Mucosa of stomach (tissue), 1 donor: ENCODE data around the gene C15orf39.

Source experiments
- H3K27me3 ChIP-seq: one replicate; pipeline ENCODE4 v1.7.0; 2013; ENCODE audit warnings: mild to moderate bottlenecking, low read length; ENCODE audit not compliant: control insufficient read depth, insufficient read depth
- H3K36me3 ChIP-seq: one replicate; pipeline ENCODE4 v1.7.0; 2013; ENCODE audit warnings: low read length; ENCODE audit not compliant: control insufficient read depth, insufficient read depth
- H3K4me1 ChIP-seq: one replicate; pipeline ENCODE4 v1.7.0; 2013; ENCODE audit warnings: mild to moderate bottlenecking, low read length; ENCODE audit not compliant: control insufficient read depth, insufficient read depth
- H3K4me3 ChIP-seq: one replicate; pipeline ENCODE4 v1.7.0; 2013; ENCODE audit warnings: low read length
- H3K9ac ChIP-seq: one replicate; pipeline ENCODE4 v1.7.0; 2013; ENCODE audit warnings: mild to moderate bottlenecking, low read length, moderate library complexity
- H3K9me3 ChIP-seq: one replicate; pipeline ENCODE4 v1.7.0; 2013; ENCODE audit warnings: mild to moderate bottlenecking, low read length, moderate library complexity; ENCODE audit not compliant: control insufficient read depth
- donor health status: Pancreatic carcinoma.

Gene C15orf39

DNA sequence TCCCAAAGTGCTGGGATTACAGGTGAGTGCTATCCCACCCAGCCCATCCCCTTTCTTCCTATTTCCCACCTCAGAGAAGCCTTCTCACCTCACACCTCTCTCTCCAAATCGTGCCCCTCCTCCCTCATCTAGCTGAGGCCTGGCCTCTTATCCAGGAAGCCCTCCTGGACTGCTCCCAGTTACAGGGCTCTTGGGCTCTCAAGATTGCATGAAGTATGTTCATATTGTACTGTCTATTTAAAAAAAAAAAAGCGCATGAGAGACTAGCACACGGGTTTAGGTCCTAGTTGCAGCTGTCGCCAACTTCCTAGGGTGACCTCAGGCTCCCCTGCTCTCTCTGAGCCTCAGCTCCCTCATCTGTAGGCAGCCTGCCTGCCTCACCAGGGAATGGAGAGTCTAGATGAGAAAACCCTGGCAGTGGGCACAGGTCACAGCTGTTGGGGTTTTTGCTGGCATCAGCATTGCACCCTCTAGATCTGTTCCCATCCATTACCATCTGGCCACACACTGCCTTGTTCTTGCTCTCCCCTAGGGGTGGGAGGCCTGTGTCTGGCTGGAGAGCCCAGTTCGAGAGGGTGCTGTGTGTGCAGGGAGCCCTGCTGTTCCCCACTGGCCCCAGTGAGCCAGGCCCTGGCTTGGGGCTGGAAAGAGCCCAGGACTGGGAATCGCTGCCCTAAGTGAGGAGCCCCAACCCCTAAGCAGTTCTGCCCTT lies 24.2 kb upstream of the C15orf39 start:
- peaks cover 8% of the 10 kb centered on the region for H3K27me3 ChIP-seq
- H3K9ac ChIP-seq: peak overlapping the region; percentile 40

DNA sequence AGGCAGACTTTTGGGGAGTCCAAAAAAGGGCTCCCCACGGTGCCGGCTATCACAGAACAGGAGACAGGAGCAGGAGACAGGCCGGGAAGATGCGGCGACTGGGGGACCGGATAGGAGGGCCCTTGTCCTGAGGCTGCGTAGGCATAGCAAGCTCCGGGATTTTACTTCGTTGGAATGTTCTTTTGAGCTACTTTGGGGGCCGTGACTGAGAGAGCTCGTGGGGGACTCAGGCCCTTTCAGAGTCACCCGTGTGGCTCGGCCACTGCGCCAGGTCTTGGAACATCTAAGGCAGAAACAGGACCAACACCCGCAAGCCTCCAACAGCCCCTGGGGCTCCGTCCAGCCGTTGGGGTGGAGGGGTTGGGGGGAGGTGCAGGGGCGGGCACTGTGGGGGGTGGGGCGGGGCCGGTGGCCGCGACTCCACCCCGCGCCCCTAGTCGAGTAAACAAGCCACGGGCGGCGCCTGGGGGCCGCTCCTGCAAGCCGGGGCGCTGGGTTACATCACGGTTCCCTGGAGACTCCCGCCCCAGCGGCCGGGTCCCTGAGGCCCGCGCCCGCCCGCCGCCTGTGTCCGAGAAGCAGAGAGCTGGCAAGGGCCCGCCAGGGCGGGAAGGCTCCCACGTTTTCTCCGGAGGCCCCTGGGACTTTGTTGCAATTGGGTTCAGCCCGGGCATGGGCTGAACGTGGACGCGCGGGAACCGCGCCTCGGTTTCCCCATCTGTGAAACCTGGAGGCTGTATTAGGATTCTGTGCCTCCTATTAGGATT lies 23.3 kb upstream of the C15orf39 start:
- Histone ChIP-seq H3K9me3 (no peaks in the 10 kb centered on the region), H3K36me3 (no peaks in the 10 kb centered on the region), H3K27me3 (peaks cover 8% of the 10 kb centered on the region), H3K4me1 (peaks cover 70% of the 10 kb centered on the region), H3K4me3 (peak overlapping the region; percentile 25), H3K9ac (peak overlapping the region; percentile 66)

More for the DNA sequence above, 24.2 kb upstream of the C15orf39 start:
- Histone ChIP-seq H3K36me3 (no peaks in the 10 kb centered on the region), H3K9me3 (no peaks in the 10 kb centered on the region), H3K4me3 (no peak overlapping the region), H3K4me1 (peaks cover 67% of the 10 kb centered on the region)

- no peaks in the 10 kb centered on the region for H3K36me3 ChIP-seq
- H3K4me3 ChIP-seq: peak overlapping the region; percentile 25
- H3K9ac ChIP-seq: peak overlapping the region; percentile 66
- H3K4me1 ChIP-seq: peaks cover 70% of the 10 kb centered on the region
- H3K27me3 ChIP-seq: peaks cover 8% of the 10 kb centered on the region
- H3K9me3 ChIP-seq: no peaks in the 10 kb centered on the region
These were observed 22.5 kb upstream of the C15orf39 start for GRCh38 chr15:75178938-75179745.

DNA sequence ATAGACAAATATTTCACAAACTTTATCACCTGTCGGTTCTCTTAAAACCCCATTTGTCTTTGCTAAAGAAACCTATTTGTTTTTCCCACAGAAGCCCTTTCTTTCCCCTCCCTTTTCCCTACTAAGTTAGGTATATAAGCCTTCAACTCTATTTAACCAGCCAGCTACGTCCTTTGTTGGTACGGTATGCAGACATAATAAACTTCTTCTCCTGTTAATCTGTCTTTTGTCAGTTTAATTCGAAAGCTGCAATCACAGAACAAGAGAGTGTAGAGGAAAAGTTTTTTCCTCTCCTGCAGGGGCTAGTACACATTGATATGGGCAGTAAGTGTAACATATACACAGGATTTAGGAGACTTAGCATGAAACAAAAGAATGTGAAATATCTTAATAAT lies 21.9 kb upstream of the C15orf39 start:
- H3K4me3 ChIP-seq: no peak overlapping the region
- H3K9ac ChIP-seq: no peak overlapping the region
- H3K9me3 ChIP-seq: no peaks in the 10 kb centered on the region
- H3K4me1 ChIP-seq: peaks cover 70% of the 10 kb centered on the region
- H3K27me3 ChIP-seq: peaks cover 8% of the 10 kb centered on the region
- no peaks in the 10 kb centered on the region for H3K36me3 ChIP-seq

DNA sequence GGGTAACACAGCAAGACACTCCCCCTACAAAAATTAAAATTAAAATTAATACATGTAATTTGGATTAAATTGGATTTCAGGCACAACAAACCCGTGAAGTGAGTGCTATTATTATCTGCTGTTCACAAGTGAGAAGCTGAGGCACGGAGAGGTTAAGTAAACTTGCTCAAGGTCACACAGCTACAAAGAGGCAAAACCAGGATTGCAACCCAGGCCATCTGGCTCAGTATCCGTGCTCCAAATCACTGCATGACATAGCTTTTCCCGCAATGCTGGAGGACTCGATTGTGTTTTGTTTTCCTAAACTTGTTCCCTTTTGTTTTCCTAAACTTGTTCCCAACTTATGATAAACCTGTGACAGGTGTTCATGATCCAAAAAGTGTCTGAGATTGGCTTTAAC lies 19.9 kb upstream of the C15orf39 start:
- H3K4me1 ChIP-seq: peaks cover 55% of the 10 kb centered on the region

DNA sequence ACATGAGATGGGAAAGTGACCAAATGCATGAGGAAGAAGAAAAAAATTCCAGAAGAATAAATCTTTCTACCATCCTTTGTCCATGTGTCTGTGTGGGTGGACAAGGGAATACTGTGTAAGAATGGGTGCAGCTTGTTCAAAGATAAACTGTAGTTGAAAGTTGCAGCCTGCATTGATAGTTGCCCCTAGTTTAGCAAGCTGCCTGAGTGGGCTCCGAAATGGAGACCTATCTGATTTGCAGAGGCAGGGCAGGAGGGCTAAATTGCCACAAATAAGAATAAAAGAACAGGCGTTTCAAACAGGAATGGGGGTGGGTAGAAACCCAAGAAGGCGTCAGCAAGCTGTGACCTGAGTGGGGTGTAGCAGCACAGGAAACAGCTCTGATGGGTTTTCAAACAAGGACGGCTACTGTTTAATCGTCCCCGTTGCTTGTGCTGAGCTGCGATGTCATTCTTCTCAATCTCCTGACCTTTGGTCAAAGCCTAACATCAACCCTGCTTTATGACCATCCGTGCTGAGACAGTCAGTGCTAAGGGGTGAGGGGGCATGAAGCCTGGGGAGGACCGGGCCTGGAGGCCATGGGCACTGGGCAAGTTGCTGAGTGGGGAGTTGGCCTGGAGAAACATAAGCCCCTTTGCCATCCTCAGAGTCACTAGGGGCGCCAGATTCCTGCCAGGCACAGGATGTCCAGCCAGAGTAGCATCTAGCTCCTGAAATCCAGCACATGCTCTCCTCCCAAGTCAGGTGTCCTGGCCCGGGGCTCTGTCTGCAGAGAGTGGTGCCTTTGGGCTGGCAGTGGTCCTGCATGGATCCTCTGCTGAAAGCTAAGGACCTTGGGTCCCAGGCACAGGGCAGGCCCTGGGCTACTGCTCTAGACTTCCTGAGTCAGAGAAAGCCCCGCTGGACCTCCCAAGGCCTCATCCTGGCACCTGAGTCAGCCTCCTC lies 19.2 kb upstream of the C15orf39 start:
- H3K4me1 ChIP-seq: peaks cover 51% of the 10 kb centered on the region
- H3K36me3 ChIP-seq: no peaks in the 10 kb centered on the region
- H3K9ac ChIP-seq: no peak overlapping the region
- no peak overlapping the region for H3K4me3 ChIP-seq
- peaks cover 8% of the 10 kb centered on the region for H3K27me3 ChIP-seq
- no peaks in the 10 kb centered on the region for H3K9me3 ChIP-seq

More for the DNA sequence above, 19.9 kb upstream of the C15orf39 start:
- H3K9me3 ChIP-seq: no peaks in the 10 kb centered on the region
- no peaks in the 10 kb centered on the region for H3K36me3 ChIP-seq
- H3K4me3 ChIP-seq: no peak overlapping the region
- no peak overlapping the region for H3K9ac ChIP-seq
- H3K27me3 ChIP-seq: peaks cover 8% of the 10 kb centered on the region

GRCh38 chr15:75185271-75186029 lies 16.2 kb upstream of the C15orf39 start:
- Histone ChIP-seq H3K4me3 (no peak overlapping the region), H3K9me3 (no peaks in the 10 kb centered on the region), H3K27me3 (no peaks in the 10 kb centered on the region), H3K4me1 (peaks cover 23% of the 10 kb centered on the region), H3K9ac (no peak overlapping the region), H3K36me3 (no peaks in the 10 kb centered on the region)

DNA sequence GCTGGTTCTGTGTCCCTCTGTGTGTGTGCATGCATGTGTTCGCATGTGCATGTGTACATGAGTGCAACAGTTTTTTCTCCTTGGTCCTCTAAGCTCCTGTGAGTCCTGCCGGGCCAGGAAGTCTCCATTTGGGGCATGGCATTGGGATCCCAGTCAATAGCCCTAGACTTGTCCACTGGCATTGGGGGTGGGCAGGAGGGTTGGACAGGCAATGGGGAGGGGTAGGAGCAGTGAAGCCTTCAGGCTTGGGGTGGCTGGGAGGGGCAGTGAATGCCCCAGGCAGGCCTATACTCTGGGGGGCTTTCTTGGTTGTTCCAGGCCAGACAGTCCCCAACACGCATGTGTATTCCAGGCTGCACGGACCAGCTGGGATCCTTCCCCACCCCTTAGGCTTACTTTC lies 15.6 kb upstream of the C15orf39 start:
- Histone ChIP-seq H3K9ac (no peak overlapping the region), H3K9me3 (no peaks in the 10 kb centered on the region), H3K36me3 (no peaks in the 10 kb centered on the region), H3K27me3 (no peaks in the 10 kb centered on the region), H3K4me1 (peaks cover 17% of the 10 kb centered on the region), H3K4me3 (no peak overlapping the region)

- H3K9me3 ChIP-seq: no peaks in the 10 kb centered on the region
- no peak overlapping the region for H3K4me3 ChIP-seq
- H3K9ac ChIP-seq: no peak overlapping the region
- no peaks in the 10 kb centered on the region for H3K27me3 ChIP-seq
- no peaks in the 10 kb centered on the region for H3K4me1 ChIP-seq
- no peaks in the 10 kb centered on the region for H3K36me3 ChIP-seq
These were observed 13.2 kb upstream of the C15orf39 start for GRCh38 chr15:75188499-75188898.

- H3K27me3 ChIP-seq: peaks cover 6% of the 10 kb centered on the region
- no peak overlapping the region for H3K4me3 ChIP-seq
- H3K9me3 ChIP-seq: no peaks in the 10 kb centered on the region
- H3K4me1 ChIP-seq: peaks cover 10% of the 10 kb centered on the region
- no peak overlapping the region for H3K9ac ChIP-seq
- no peaks in the 10 kb centered on the region for H3K36me3 ChIP-seq
These were observed 10.4 kb upstream of the C15orf39 start for GRCh38 chr15:75191235-75191634.

GRCh38 chr15:75192307-75192706 lies 9.4 kb upstream of the C15orf39 start:
- H3K36me3 ChIP-seq: no peaks in the 10 kb centered on the region
- no peak overlapping the region for H3K4me3 ChIP-seq
- H3K27me3 ChIP-seq: peaks cover 6% of the 10 kb centered on the region

More at GRCh38 chr15:75192307-75192706, 9.4 kb upstream of the C15orf39 start:
- Histone ChIP-seq H3K9ac (no peak overlapping the region), H3K9me3 (no peaks in the 10 kb centered on the region), H3K4me1 (peaks cover 16% of the 10 kb centered on the region)
